DMS 273 treated with DMSO at 0.1 percent for 48 hours (cell line): ENCODE results near the gene NRXN3.

Experiments used
- DNase-seq: peaks from one replicate; lab custom pipeline; 2025; lab: John Stamatoyannopoulos, UW

The NRXN3 gene

DNA sequence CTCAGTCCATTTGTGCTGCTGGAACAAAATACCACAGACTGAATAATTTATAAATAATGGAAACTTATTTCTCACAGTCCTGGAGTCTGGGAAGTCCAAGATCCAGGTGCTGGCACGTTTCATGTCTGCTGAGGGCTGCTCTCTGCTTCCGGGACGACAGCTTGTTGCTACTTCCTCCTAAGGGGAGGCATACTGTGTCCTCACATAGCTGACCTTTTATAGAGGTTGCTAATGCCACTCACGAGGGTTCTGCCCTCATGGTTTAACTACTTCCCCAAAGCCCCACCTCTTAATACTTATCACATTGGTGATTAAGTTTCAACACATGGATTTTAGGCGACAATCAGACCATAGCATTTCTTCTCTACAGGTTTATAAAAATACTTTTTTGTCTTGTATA is 411.1 kb downstream of the NRXN3 start:
- DNase-seq: no peak

- no peak for DNase-seq
Observed at GRCh38 chr14:78586681-78587080, 416.5 kb downstream of the NRXN3 start.

GRCh38 chr14:78588906-78589305 is 418.7 kb downstream of the NRXN3 start:
- DNase-seq: no peak

- DNase-seq: no peak
Observed at GRCh38 chr14:78592616-78593219, 422.5 kb downstream of the NRXN3 start.

GRCh38 chr14:78593949-78594348 is 423.8 kb downstream of the NRXN3 start:
- no peak for DNase-seq

GRCh38 chr14:78595797-78596196 is 425.6 kb downstream of the NRXN3 start:
- no peak for DNase-seq

DNA sequence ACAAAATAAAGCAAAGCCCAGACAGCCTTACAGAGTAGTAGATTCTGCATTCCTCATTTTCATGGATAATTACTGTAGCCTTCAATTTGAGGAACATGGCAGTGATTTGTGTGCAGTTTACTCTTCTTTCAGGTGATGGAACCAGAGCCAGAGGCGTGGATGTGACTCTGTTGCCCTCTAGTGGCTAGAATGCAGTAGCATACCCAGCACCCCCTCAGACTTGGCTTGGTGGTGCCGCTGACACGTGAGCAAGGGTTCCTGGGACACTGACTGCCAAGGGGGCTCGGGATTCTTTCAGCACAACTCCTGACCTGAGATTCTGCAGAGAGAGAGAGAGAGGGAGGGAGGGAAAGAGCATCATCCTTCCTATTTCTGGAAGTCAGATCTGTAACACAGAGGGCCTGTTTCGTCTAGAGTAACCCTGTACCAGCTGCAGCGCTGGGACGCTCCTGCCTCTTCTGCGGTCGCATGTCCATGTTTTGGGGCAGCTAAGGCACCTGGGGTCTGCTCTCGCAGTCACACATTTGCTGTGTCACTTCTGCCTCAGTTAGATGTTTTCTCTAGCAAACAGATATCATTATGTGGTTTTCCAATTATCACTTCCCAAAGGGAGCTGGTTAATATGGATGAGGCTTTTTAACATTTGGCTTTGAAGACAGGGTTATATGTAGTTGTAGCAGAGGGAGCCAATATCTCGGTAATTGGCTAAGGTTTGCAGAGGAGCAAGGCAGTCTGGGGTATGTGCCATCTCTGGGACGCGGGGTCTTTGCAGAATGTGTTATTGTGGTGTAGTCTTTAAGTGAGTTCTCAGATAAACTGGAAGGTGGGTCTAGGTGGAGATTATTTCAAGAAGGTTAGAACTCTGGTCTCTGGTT is 428.1 kb downstream of the NRXN3 start:
- DNase-seq: no peak

- no peak for DNase-seq
Observed at GRCh38 chr14:78605025-78605762, 435.0 kb downstream of the NRXN3 start.

DNA sequence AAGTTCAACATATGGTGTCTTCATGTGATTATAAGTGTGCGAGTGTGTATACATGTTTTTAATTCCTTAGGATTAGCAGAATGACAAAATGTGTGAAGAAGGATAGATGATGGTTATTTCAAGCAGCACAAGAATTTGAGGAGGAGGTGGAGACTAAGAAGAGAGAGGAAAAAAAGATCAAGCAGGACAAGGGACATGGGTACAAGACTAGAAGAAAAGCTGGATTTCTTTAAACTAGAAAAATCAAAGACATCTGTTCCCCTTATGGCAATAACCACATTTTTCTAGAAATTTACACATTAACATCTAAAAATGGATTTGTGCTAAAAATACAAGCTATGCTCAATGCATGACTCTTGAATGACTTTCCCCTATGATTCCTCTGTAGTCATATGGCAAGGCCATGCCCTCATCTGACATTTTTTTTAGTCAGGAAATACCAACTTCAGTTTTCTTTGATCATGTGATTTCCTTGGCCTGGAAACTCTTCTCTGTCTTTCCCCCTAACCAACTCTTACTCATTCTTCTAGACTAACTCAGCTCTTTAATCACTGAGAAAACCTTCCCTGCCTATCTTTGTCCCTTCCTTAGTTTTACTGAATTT is 435.8 kb downstream of the NRXN3 start:
- no peak for DNase-seq

GRCh38 chr14:78608998-78609787 is 439.0 kb downstream of the NRXN3 start:
- no peak for DNase-seq

- DNase-seq: no peak
Observed at GRCh38 chr14:78610994-78611393, 440.8 kb downstream of the NRXN3 start.

GRCh38 chr14:78611796-78612571 is 441.8 kb downstream of the NRXN3 start:
- no peak for DNase-seq

GRCh38 chr14:78612666-78613065 is 442.5 kb downstream of the NRXN3 start:
- DNase-seq: no peak

DNA sequence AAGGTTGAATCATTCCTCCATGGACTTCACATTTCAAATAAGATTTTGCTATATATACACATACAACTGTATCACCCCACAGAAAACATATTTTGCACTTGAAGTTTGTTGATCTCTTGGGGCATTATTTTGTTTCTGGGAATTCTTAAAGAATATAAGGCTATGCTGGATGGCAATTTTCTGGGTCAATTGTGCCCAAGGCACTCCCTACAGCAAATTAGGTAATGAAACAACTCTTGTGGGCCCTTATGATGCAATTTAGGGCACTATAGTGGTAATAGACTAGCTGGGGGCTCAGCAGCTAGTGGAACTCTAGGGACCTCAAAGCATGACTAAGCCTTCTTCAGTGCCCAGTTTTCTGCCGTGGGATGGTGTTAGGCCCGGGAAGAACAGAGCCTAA is 444.4 kb downstream of the NRXN3 start:
- no peak for DNase-seq

DNA sequence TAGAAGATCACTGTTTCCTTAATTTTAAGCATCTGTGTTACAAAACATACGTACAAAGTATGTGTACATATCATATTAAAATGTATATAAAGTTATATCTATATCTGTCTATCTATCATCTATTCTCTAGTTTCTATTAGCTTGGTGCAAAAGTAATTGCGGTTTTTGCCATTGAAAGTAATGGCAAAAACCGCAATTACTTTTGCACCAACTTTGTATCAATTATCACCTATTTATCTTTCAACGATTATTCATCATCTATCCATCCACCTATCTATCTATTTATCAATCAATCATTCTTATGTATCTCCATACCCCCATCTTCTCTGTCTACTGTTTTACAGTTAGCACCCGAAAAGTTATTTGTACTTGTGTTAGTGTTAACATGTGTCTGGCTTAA is 447.6 kb downstream of the NRXN3 start:
- no peak for DNase-seq

GRCh38 chr14:78618368-78618767 is 448.2 kb downstream of the NRXN3 start:
- DNase-seq: no peak

GRCh38 chr14:78627114-78627513 is 456.9 kb downstream of the NRXN3 start:
- DNase-seq: no peak

DNA sequence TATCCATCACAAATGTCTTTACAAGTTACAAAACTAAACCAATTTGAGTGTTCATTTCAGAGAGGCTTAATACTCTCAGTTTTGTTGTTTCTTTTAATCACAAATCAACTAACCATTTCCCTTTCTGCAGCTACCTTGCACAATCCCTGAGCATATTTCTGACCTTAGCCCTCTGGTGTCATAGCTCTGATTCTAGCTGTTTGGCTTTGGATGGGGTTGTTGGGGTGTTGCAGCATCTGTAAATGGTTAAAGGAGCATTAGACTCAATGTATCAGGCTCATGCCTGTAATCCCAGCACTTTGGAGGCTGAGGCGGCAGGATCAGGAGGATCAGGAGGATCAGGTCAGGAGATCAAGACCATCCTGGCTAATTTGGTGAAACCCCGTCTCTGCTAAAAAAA is 461.4 kb downstream of the NRXN3 start:
- DNase-seq: no peak

GRCh38 chr14:78633752-78634151 is 463.6 kb downstream of the NRXN3 start:
- DNase-seq: no peak

GRCh38 chr14:78637489-78637888 is 467.3 kb downstream of the NRXN3 start:
- DNase-seq: no peak

GRCh38 chr14:78637908-78638475 is 467.8 kb downstream of the NRXN3 start:
- DNase-seq: no peak
